ENCODE results near the gene ZBED4. TPM values are rescaled to one million over a fixed set of nuclear protein-coding genes. Genes with fewer than 3 reads are reported as not detected.
A peak's percentile ranks its signal among the peaks of the same experiment; 100 is the strongest.

ZBED4 gene
- total RNA-seq, 1 donor: 13.4 TPM

DNA sequence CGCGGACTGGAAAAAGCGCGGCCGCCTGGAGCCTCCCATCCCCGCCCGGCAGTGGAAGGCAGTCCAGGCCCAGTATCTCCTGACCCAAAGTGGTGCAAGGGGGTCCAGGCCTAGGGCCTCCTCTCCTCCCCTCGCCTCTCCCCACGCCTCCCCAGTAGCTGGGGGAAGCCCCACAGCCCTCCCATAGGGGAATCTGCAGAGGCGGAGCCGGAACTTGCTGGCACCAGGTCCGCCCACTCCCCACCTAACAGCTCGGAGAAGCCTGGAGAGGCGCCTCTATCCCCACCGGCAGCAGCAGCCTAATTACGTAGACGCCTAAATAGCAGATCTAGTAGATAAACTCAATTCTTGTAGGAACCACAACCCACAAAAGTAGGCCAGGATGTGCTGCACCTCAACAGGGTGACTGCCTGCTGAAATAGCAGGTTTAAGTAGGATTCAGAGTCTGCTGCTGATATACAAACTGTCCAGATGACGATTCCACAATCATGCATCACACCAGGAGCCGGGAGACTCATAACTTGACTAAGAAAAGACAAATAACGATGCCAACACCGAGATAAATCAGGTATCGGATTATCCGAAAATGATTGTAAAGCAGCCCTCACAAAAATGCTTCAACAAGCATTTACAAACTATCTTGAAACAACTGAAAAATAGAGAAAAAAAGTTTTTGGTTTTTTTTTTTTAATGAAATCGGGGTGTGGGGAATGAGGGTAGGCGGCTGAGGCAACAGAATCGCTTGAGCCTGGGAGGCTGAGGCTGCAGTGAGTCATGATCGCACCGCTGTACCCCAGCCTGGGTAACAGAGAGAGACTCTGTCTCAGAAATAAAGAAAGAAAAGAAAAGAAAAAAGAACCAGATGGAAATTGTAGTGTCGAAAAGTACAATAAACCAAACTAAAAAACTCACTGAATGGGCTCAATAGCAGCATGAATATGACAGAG, 14.6 kb upstream of the ZBED4 start:
- TF ChIP-seq, protein P1, sequence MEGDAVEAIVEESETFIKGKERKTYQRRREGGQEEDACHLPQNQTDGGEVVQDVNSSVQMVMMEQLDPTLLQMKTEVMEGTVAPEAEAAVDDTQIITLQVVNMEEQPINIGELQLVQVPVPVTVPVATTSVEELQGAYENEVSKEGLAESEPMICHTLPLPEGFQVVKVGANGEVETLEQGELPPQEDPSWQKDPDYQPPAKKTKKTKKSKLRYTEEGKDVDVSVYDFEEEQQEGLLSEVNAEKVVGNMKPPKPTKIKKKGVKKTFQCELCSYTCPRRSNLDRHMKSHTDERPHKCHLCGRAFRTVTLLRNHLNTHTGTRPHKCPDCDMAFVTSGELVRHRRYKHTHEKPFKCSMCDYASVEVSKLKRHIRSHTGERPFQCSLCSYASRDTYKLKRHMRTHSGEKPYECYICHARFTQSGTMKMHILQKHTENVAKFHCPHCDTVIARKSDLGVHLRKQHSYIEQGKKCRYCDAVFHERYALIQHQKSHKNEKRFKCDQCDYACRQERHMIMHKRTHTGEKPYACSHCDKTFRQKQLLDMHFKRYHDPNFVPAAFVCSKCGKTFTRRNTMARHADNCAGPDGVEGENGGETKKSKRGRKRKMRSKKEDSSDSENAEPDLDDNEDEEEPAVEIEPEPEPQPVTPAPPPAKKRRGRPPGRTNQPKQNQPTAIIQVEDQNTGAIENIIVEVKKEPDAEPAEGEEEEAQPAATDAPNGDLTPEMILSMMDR (IDR thresholded peaks at IDR 0.05; ENCODE audit: insufficient read depth, low read depth, low read length): no peak
- peak overlapping the region; percentile 18 for H3K4me3 ChIP-seq (ENCODE audit: low read depth, low read length)
- DNase-seq (ENCODE audit: low read depth): peak; percentile 27

DNA sequence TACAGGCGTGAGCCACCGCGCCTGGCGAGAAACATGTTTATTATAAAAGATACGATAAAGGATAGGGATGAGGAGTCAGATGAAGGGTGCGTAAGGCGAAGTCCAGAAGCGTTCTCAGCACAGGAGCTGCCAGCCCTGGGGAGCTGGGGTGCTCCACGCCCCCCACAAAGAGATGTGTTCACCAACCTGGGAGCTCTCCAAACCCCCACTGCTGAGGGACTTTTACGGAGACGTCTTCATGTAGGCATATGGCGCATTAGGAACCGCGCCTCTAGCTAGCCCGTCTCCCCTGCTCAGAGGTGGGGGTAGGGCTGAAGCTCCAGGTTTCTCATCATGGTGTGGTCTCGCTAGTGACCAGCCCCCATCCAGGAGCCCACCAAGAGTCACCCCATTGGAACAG, 8.4 kb upstream of the ZBED4 start:
- H3K4me3 ChIP-seq (ENCODE audit: low read depth, low read length): no peak overlapping the region
- TF ChIP-seq, protein P1 (IDR thresholded peaks at IDR 0.05; ENCODE audit: insufficient read depth, low read depth, low read length): no peak
- DNase-seq (ENCODE audit: low read depth): no peak

DNA sequence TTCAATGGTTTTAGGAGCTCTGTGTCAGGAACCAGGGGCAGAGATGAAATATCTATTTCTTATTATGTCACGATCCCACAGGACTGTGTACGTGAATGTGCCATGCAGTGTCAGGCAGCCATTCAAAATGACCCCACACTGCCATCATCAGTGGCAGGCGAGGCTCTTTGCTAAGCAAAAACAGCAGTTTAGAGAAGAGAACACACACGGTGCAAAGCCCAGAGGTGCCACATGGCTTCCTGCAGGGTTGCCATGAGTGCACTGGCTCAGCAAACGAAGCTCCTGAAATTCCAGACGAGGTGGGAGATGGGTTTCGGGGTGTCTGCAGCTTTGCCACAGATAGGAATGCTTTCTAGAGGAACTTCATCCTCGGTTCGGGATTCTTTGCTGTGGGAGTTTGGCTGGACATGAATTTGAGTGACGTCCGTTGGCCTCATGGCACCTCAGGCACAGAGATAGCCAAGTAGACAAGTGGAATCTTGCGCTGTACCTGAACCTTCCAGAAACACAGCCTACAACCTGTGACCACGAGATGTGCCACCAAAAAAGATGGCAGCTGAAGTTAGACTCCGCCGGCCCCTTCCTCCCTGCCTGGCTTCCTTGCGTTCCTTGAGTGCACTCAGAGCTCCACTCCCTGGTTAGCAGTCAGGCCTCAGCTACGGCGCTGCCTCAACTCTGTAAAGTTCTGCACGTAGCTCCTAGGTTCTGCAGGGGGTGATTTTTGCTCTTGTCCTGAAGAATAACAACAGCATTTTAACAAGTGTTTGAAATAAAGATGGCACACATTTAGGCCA, 7.8 kb upstream of the ZBED4 start:
- no peak for DNase-seq (ENCODE audit: low read depth)
- H3K4me3 ChIP-seq (ENCODE audit: low read depth, low read length): no peak overlapping the region
- TF ChIP-seq, protein P1 (IDR thresholded peaks at IDR 0.05; ENCODE audit: insufficient read depth, low read depth, low read length): no peak

DNA sequence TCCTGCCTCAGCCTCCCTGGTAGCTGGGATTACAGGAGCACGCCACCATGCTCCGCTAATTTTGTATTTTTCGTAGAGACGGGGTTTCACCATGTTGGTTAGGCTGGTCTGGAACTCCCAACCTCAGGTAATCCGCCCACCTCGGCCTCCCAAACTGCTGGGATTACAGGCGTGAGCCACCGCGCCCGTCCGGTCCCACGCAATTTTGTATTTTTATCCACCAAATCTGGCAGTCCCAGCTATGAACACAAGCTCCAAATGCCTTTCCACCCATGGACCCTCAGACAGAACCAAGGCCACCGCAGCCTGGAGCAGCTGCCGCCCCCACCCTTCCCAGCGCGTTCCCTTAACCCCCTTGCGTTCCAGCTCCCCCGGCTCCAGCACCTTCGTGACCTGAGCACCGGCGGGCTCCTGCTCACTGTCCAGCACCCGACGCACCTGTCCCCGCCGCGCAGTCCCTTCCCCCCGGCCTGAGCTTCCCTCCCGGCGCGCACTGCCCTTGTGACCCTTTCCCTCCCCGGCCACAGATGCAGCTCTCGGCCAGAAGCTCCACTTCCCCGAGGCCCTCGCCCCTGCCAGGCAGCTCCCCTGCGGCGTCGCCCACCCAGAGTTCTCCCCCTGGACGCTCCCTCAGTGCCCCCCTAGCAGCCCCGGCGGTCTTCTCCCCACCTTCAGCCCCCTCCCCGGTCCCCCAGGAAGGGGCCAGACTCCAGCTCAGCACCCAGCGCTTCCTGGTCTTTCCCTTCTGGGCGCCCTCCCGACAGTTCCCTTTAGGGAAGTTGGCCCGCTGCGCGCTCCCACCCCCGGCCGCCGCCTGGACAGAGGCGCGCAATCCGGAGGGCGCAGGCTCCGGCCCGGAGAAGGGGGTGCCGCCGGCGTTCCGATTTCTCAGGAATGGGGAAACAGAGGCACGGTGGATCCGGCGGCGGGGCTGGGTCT, 5.6 kb upstream of the ZBED4 start:
- H3K4me3 ChIP-seq (ENCODE audit: low read depth, low read length): peak overlapping the region; percentile 41
- peak; percentile 13 for DNase-seq (ENCODE audit: low read depth)
- TF ChIP-seq, protein P1 (IDR thresholded peaks at IDR 0.05; ENCODE audit: insufficient read depth, low read depth, low read length): no peak

DNA sequence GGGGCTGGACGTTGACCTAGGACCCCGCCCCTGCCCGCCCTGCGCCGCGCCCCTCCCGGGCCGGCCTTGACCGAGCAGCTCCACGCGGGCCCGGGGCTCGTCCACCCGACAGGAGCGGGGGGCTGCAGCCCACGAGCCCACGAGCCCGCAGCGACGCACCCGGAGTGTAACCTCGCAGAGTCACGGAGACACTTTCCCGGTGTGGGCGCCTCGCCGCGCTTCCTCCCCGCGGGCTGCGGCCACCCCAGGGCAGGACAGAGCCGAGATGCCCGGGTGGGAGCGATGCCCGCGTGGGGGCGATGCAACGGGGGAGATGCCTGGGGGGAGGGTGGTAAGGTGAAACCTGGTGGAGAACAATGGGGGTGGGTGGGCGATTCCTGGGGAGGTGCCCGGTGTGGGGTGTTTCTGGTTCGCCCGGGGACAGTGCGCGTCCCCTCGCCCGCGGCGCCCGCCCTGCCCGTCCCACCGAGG, 4.9 kb upstream of the ZBED4 start:
- no peak for DNase-seq (ENCODE audit: low read depth)
- H3K4me3 ChIP-seq (ENCODE audit: low read depth, low read length): peak overlapping the region; percentile 41
- TF ChIP-seq, protein P1 (IDR thresholded peaks at IDR 0.05; ENCODE audit: insufficient read depth, low read depth, low read length): no peak

Measured in fibroblast of villous mesenchyme (primary cell).